Measurements from ENCODE around the gene USP35.

DNA sequence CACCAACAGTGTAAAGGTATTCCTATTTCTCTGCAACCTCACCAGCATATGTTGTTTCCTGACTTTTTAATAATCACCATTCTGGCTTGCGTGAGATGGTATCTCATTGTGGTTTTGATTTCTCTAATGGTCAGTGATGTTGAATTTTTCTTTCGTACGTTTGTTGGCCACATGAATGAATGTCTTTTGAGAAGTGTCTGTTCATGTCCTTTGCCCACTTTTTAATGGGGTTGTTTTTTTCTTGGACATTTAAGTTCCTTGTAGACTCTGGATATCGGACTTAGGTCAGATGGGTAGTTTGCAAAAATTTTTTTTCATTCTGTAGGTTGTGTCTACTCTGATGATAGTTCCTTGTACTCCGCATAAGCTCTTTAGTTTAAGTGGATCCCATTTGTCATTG, 22.8 kb downstream of the USP35 start:
- TF ChIP-seq, protein P1, sequence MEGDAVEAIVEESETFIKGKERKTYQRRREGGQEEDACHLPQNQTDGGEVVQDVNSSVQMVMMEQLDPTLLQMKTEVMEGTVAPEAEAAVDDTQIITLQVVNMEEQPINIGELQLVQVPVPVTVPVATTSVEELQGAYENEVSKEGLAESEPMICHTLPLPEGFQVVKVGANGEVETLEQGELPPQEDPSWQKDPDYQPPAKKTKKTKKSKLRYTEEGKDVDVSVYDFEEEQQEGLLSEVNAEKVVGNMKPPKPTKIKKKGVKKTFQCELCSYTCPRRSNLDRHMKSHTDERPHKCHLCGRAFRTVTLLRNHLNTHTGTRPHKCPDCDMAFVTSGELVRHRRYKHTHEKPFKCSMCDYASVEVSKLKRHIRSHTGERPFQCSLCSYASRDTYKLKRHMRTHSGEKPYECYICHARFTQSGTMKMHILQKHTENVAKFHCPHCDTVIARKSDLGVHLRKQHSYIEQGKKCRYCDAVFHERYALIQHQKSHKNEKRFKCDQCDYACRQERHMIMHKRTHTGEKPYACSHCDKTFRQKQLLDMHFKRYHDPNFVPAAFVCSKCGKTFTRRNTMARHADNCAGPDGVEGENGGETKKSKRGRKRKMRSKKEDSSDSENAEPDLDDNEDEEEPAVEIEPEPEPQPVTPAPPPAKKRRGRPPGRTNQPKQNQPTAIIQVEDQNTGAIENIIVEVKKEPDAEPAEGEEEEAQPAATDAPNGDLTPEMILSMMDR (IDR thresholded peaks at IDR 0.05), result no peak
- no peak for TF ChIP-seq POLR2A (IDR thresholded peaks at IDR 0.05)
